SK-N-MC (cell line): ENCODE measurements around the gene CDYL.

Experiments
- DNase-seq: peaks from one replicate; pipeline ENCODE4 v3.0.0-alpha.2; 2011; ENCODE audit warnings: low read depth, low spot score
- H3K27ac ChIP-seq: fragments of 200-600 bp; sonication (generic); 2 replicates; pipeline ENCODE4 v1.5.1; 2016; ENCODE audit warnings: mixed run types
- H3K36me3 ChIP-seq: fragments of 200-600 bp; sonication (generic); 2 replicates; pipeline ENCODE4 v1.6.1; 2017; ENCODE audit warnings: antibody characterized with exemption, low read length, mixed read lengths; ENCODE audit not compliant: insufficient read depth
- H3K4me3 ChIP-seq: fragments of 200-600 bp; sonication (generic); 2 replicates; pipeline ENCODE4 v1.5.1; 2016
- H3K9ac ChIP-seq: fragments of 200-600 bp; sonication (generic); 2 replicates; pipeline ENCODE4 v1.8.0; 2017; ENCODE audit warnings: mixed run types, mixed read lengths; ENCODE audit not compliant: insufficient read length
- H3K9me3 ChIP-seq: fragments of 200-600 bp; sonication (generic); 2 replicates; pipeline ENCODE4 v1.6.1; 2017; ENCODE audit warnings: low read depth, mild to moderate bottlenecking, antibody characterized with exemption, low read length, moderate library complexity, mixed read lengths
- EZH2 ChIP-seq: fragments of 200-600 bp; sonication (generic); IDR thresholded peaks from one replicate; pipeline ENCODE4 v1.6.1; 2017; ENCODE audit warnings: antibody characterized with exemption
- FOXP2 ChIP-seq: optimal IDR thresholded peaks from 2 replicates; pipeline ENCODE3; 2011; ENCODE audit warnings: mild to moderate bottlenecking, moderate library complexity; ENCODE audit not compliant: insufficient read depth; ENCODE audit errors: extremely low read length, control extremely low read depth
- POLR2AphosphoS5 ChIP-seq: IDR thresholded peaks from 2 replicates; pipeline ENCODE4 v1.6.1; 2012; ENCODE audit warnings: mild to moderate bottlenecking, low read depth, low read length, borderline replicate concordance

The CDYL gene

DNA sequence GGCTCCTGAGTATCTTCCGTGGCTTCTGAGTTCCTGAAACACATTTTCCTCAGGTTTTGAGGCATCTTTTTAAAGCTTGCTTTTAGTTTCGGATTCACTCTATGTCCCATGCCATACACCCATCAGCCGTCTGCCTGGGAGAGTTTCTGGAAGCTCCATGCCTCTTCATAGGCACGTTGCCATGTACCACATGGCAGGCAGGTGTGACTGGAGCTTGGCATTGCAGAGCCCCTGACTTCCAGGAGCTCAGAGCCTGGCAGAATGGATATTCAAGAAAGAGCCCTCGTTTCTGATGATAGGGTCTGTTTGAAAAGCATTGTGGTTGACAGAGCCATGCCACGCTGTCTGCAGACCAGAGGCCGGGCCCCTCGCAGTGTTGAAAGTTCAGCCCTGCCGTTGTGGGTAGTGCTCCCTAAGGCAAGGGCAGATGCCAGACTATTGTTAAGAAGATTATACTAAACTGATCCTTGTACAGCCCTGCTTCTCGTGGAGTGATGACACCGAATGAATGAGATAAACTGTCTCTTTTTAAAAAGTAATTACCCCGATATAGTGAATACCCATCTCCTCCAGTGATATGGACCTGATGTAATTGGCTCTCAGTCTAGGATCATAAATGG is 127.7 kb downstream of the CDYL start:
- H3K36me3 ChIP-seq, result peaks cover 10% of the 10 kb centered on the region; the same call in 1 of the 2 replicates
- H3K9ac ChIP-seq, result no peak overlapping the region
- TF ChIP-seq FOXP2, result no peak
- no peak for TF ChIP-seq POLR2AphosphoS5
- TF ChIP-seq EZH2, result no peak
- no peaks in the 10 kb centered on the region for H3K9me3 ChIP-seq
- H3K4me3 ChIP-seq, result no peak overlapping the region
- H3K27ac ChIP-seq, result no peak overlapping the region
- DNase-seq, result no peak

DNA sequence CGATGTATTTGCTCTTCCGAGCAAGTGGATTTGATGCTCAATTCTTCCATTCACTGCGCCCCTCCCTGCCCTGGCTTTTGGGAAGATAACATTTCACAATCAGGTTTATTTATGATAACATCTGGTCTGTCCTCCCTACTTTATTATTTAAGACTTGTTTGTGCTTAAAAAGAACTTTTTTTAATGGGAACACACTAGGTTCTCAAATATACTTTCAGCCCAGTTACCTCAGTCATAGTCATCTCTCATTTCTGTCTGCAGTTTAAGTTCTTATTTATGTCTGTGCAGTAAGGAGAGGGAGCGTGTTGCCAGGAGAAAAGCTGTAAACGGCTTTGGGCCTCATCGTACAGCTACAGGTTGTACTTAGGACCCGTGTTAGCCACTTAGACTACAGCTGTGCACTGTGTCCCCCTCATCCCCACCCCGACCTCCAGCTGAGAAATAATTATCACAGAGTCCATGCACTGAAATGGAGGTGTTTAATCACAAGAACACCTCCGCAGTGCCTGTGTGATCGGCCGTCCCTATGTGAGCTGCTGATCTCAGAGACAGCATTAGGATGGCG is 128.3 kb downstream of the CDYL start:
- DNase-seq, result no peak
- no peaks in the 10 kb centered on the region for H3K9me3 ChIP-seq
- TF ChIP-seq FOXP2, result no peak
- TF ChIP-seq EZH2, result no peak
- no peak for TF ChIP-seq POLR2AphosphoS5
- peaks cover 11% of the 10 kb centered on the region; the same call in 1 of the 2 replicates for H3K36me3 ChIP-seq
- no peak overlapping the region for H3K4me3 ChIP-seq
- no peak overlapping the region for H3K9ac ChIP-seq
- H3K27ac ChIP-seq, result no peak overlapping the region

DNA sequence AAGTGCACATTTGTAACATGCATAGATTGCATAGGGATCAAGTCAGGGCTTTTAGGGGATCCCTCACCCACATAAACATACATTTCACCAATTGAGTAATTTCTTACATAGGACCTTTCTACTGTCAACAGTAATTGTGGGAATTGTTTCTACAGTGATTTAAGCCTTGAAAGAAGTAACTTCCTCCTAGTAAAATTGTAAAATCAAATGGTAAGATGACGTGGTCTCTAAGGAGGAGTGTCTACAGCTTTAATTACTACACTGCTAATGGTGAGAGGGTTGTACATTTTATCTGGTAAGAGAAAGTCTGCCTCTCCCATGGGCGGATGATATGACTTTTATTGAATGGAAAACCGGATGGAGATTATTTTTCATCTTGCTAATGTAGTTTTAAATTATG is 129.6 kb downstream of the CDYL start:
- Histone ChIP-seq H3K27ac (no peak overlapping the region), H3K4me3 (no peak overlapping the region), H3K9ac (no peak overlapping the region), H3K36me3 (peaks cover 11% of the 10 kb centered on the region; the same call in 1 of the 2 replicates), H3K9me3 (no peaks in the 10 kb centered on the region)
- DNase-seq, result no peak
- TF ChIP-seq FOXP2 (no peak), POLR2AphosphoS5 (no peak), EZH2 (no peak)

DNA sequence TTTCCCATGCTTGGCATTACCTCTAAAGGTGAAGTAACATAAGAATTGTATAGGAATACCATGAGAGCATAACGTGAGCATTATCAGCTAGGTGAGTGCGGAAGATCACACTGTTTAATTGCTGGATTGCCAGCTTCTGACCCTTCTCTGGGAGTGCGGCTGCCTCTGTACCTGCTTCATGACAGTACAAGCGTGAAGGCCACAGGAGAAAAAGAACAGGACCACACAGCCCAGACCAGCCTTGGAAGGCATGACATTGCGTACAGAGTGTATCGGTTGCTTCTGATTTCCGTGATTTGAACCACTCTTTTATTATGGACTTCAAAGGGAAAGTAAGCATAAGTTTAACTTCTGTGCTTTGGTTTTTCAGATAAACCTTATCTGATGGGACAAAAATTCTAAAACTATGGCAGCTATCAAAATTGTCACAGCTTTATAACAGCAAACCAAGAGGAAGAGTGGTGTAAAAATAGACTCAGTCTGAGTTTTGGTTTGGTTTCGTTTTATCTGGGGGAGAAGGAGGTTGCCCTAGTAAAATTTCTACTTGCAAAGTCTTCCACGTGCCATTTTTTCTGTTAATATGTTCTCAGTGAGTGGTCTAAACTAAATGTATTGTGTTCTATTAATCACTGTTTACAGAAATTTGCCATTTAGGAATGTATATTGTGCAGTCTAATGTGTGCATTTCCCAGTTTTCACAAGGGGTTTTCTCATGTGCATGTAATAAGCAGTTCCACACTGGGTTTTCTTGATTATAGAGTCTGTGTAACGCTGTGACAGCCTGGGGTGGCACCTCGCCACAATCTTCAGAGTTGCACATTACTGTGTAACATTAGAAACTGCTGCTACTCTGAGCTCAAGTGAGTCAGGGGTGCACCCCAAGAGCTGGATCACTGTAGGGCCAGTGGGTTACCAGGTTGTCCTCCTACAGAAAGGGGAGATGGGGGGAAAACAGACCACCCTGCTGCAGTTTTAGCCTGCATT is 130.4 kb downstream of the CDYL start:
- Histone ChIP-seq H3K27ac (no peak overlapping the region), H3K9me3 (no peaks in the 10 kb centered on the region), H3K9ac (no peak overlapping the region), H3K4me3 (no peak overlapping the region), H3K36me3 (peaks cover 7% of the 10 kb centered on the region; the same call in 1 of the 2 replicates)
- TF ChIP-seq FOXP2 (no peak), EZH2 (no peak), POLR2AphosphoS5 (no peak)
- DNase-seq, result no peak

DNA sequence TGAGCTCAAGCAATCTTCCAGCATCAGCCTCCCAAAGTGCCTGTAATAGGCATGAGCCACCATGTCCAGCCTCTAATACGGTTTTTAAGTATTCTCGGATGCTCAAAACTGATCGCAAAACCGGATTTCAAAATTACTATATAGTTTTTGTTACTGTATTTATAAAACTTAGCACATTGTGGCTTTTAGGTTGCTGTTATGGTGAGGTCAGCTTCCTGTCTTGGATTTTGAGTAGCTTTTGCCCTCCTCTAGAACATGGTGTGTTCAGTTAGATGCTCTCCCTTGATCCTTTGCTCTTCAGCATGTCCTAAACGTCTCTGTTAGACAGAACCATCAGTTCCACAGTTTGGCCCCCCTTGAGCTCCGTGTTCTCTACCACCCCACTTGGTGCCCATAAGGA is 131.4 kb downstream of the CDYL start:
- DNase-seq, result no peak
- no peak for TF ChIP-seq EZH2
- TF ChIP-seq FOXP2, result no peak
- no peak for TF ChIP-seq POLR2AphosphoS5
- no peak overlapping the region for H3K9ac ChIP-seq
- no peaks in the 10 kb centered on the region for H3K9me3 ChIP-seq
- no peak overlapping the region for H3K4me3 ChIP-seq
- H3K27ac ChIP-seq, result no peak overlapping the region
- peaks cover 7% of the 10 kb centered on the region; the same call in 1 of the 2 replicates for H3K36me3 ChIP-seq

DNA sequence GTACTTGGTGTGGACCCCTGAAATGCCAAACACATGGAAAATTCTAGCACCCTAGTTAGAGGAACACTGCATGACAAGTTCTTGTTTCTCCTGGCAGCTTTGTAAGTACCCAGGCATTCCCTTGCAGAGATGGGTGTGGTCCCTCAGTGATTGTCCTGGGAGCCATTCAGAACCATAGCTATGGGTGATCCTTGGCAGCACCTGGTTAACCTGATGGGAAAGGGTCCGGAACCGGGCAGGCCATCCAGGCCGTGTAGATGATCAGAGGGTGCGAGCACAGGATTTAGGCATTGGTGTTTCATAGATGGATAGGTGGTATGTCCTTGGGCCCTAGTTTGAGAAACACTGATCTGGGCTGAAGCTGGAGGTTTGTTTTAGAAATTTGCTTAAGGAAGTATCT is 131.9 kb downstream of the CDYL start:
- H3K27ac ChIP-seq, result no peak overlapping the region
- TF ChIP-seq POLR2AphosphoS5 (no peak), EZH2 (no peak), FOXP2 (no peak)
- H3K9me3 ChIP-seq, result no peaks in the 10 kb centered on the region
- H3K9ac ChIP-seq, result no peak overlapping the region
- DNase-seq, result no peak
- H3K36me3 ChIP-seq, result peaks cover 7% of the 10 kb centered on the region; the same call in 1 of the 2 replicates
- H3K4me3 ChIP-seq, result no peak overlapping the region

DNA sequence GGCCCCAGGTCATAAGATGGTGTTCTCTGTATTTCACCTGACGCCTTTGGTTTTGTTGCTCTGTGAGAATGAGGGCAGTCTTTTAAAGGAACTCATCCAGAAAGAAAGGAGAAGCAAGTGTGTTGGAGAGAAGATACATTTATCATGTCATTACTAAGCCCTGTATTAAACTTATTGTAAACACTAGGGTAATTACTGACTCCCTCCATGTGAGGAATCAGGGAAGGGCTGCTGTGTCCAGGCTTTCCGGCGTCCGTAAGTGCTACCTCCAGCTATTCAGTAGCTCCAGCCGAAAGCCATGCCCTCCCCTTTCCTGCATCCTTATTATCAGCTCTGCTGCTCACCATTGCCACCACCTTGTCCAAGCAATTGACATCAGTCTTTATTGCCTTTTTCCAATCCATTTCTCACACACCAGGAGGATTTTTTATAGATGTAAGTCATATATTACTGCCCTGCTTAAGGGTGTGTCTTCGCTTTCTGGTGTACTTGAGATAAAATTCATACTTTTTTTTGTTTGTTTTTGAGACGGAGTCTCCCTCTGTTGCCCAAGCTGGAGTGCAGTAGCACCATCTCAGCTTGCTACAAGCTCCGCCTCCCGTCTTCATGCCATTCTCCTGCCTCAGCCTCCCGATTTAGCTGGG is 133.0 kb downstream of the CDYL start:
- H3K9me3 ChIP-seq, result no peaks in the 10 kb centered on the region
- H3K4me3 ChIP-seq, result no peak overlapping the region
- peaks cover 7% of the 10 kb centered on the region; the same call in 1 of the 2 replicates for H3K36me3 ChIP-seq
- no peak for DNase-seq
- H3K9ac ChIP-seq, result no peak overlapping the region
- no peak overlapping the region for H3K27ac ChIP-seq
- TF ChIP-seq EZH2 (no peak), FOXP2 (no peak), POLR2AphosphoS5 (no peak)

DNA sequence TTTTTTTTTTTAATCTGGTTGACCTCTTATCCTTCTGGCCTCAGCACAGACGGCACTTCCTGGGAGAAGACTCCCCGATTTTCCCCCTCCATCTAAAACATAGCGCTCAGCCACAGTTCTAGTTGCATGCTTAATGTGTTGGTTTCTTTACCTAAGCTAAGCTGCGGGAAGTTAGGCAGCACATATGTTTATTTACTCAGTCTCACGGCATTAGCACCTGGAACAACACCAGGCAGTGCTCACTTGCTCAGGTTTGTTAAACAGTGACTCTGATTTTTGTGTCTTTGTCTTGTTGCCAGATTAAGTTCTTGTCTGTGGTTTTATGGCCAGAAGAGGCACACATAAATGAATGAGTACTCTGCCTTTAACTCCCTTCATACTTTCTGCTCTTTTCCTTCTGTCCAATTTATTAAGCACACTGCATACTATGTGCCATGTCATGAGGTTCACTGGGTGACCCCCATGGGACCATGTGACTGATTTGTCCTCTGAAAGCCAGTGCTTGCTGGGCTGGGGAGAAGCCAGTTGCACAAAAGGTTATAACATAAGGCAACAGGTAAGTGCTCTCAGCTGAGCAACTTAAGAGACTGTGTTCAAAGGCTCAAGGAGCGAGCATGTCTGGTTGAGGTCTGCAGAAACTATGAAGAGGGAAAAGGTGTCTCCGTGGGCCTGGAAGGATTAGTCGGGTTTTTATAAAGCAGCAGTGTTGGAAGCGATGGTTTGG is 134.0 kb downstream of the CDYL start:
- Histone ChIP-seq H3K9ac (no peak overlapping the region), H3K36me3 (peaks cover 7% of the 10 kb centered on the region; the same call in 1 of the 2 replicates), H3K9me3 (no peaks in the 10 kb centered on the region), H3K4me3 (no peak overlapping the region), H3K27ac (no peak overlapping the region)
- no peak for DNase-seq
- TF ChIP-seq POLR2AphosphoS5 (no peak), FOXP2 (no peak), EZH2 (no peak)
